Trophoblast cell (in vitro differentiated cells and primary cell): ENCODE results near the gene CACTIN.

Source experiments
- DNase-seq, 2 donors: peaks; one replicate each; pipeline ENCODE4 v3.0.0-alpha.2; 2016
- H2AFZ ChIP-seq: 2 replicates; pipeline ENCODE4 v1.6.1; 2013; ENCODE audit warnings: low read length, moderate library complexity, mild to moderate bottlenecking; ENCODE audit not compliant: insufficient read depth, poor library complexity
- H2AK5ac ChIP-seq: 2 replicates; pipeline ENCODE4 v1.6.1; 2013; ENCODE audit warnings: mild to moderate bottlenecking, low read length
- H2BK120ac ChIP-seq: 2 replicates; pipeline ENCODE4 v1.6.1; 2013; ENCODE audit warnings: low read length, mild to moderate bottlenecking, moderate library complexity; ENCODE audit not compliant: insufficient read depth, poor library complexity
- H2BK12ac ChIP-seq: 2 replicates; pipeline ENCODE4 v1.6.1; 2013; ENCODE audit warnings: mild to moderate bottlenecking, low read length, moderate library complexity
- H2BK5ac ChIP-seq: 2 replicates; pipeline ENCODE4 v1.6.1; 2013; ENCODE audit warnings: low read length, low read depth, moderate library complexity, mild to moderate bottlenecking; ENCODE audit not compliant: poor library complexity
- H3K14ac ChIP-seq: 2 replicates; pipeline ENCODE4 v1.6.1; 2013; ENCODE audit warnings: mild to moderate bottlenecking, low read length
- H3K18ac ChIP-seq: 2 replicates; pipeline ENCODE4 v1.6.1; 2013; ENCODE audit warnings: mild to moderate bottlenecking, low read length
- H3K23ac ChIP-seq: 2 replicates; pipeline ENCODE4 v1.6.1; 2013; ENCODE audit warnings: low read length
- H3K27ac ChIP-seq: 2 replicates; pipeline ENCODE4 v1.5.1; 2013; ENCODE audit warnings: low read depth, mild to moderate bottlenecking, inconsistent platforms, low read length, moderate library complexity
- H3K27me3 ChIP-seq: 2 replicates; pipeline ENCODE4 v1.6.1; 2013; ENCODE audit warnings: inconsistent platforms, mild to moderate bottlenecking, low read length, moderate library complexity; ENCODE audit not compliant: insufficient read depth
- H3K36me3 ChIP-seq, 2 experiments: 1 replicate in 1 of 2; 2 replicates in 1 of 2; pipeline ENCODE4 v1.6.1; 2013; ENCODE audit warnings: low read length in 2 of 2, mild to moderate bottlenecking in 2 of 2, moderate library complexity in 1 of 2; ENCODE audit not compliant: insufficient read depth in 2 of 2, control insufficient read depth in 1 of 2
- H3K4ac ChIP-seq: 2 replicates; pipeline ENCODE4 v1.6.1; 2013; ENCODE audit warnings: low read depth, mild to moderate bottlenecking, low read length, moderate library complexity
- H3K4me1 ChIP-seq, 2 experiments: 1 replicate in 1 of 2; 2 replicates in 1 of 2; pipeline ENCODE4 v1.6.1; 2013; ENCODE audit warnings: low read length in 2 of 2, mild to moderate bottlenecking in 2 of 2, moderate library complexity in 1 of 2; ENCODE audit not compliant: insufficient read depth in 2 of 2, control insufficient read depth in 1 of 2
- H3K4me2 ChIP-seq: 2 replicates; pipeline ENCODE4 v1.6.1; 2013; ENCODE audit warnings: inconsistent platforms, mild to moderate bottlenecking, low read length, moderate library complexity
- H3K4me3 ChIP-seq: 2 replicates; pipeline ENCODE4 v1.5.1; 2013; ENCODE audit warnings: mild to moderate bottlenecking, low read depth, low read length, inconsistent platforms
- H3K79me1 ChIP-seq: one replicate; pipeline ENCODE4 v1.6.1; 2013; ENCODE audit warnings: low read length
- H3K79me2 ChIP-seq: 2 replicates; pipeline ENCODE4 v1.6.1; 2013; ENCODE audit warnings: low read length, mild to moderate bottlenecking; ENCODE audit not compliant: control insufficient read depth, insufficient read depth, poor library complexity
- H3K9ac ChIP-seq: 2 replicates; pipeline ENCODE4 v1.6.1; 2013; ENCODE audit warnings: mild to moderate bottlenecking, low read length
- H3K9me3 ChIP-seq: 2 replicates; pipeline ENCODE4 v1.6.1; 2013; ENCODE audit warnings: low read depth, mild to moderate bottlenecking, control low read depth, inconsistent platforms, low read length; ENCODE audit not compliant: insufficient read depth
- H4K12ac ChIP-seq: 2 replicates; pipeline ENCODE4 v1.6.1; 2013; ENCODE audit warnings: low read depth, mild to moderate bottlenecking, low read length, moderate library complexity
- H4K8ac ChIP-seq: 2 replicates; pipeline ENCODE4 v1.6.1; 2013; ENCODE audit warnings: low read depth, mild to moderate bottlenecking, low read length, moderate library complexity
- H4K91ac ChIP-seq: one replicate; pipeline ENCODE4 v1.6.1; 2013; ENCODE audit warnings: low read depth, mild to moderate bottlenecking, low read length, moderate library complexity
- WGBS: extraction: QIAGEN DNeasy Blood & Tissue Kit; methylation state at CpG from one replicate; pipeline ENCODE4 v1.1.7; 2013; ENCODE audit warnings: missing lambda C conversion rate; ENCODE audit not compliant: insufficient read length, insufficient coverage; ENCODE audit errors: extremely low coverage; 5-methylcytosine and 5-hydroxymethylcytosine counted together

CACTIN gene

GRCh38 chr19:3573858-3574637 is 52.5 kb downstream of the CACTIN start:
- peak; percentile 99 to 100 for DNase-seq
- Histone ChIP-seq H3K36me3 (peaks cover 20 to 31% of the 10 kb centered on the region in 2 experiments), H3K23ac (no peak overlapping the region), H2BK5ac (no peak overlapping the region), H3K4me1 (peaks cover 17% of the 10 kb centered on the region in 2 experiments), H3K4ac (no peak overlapping the region), H3K27ac (no peak overlapping the region), H3K27me3 (no peaks in the 10 kb centered on the region), H2BK12ac (no peak overlapping the region), H4K91ac (no peak overlapping the region), H2AK5ac (peak overlapping the region; percentile 47), H3K4me3 (peak overlapping the region; percentile 80), H3K18ac (peak overlapping the region; percentile 46), H3K9ac (no peak overlapping the region), H4K8ac (peak overlapping the region; percentile 17), H4K12ac (peak overlapping the region; percentile 71), H3K79me2 (peaks cover 8% of the 10 kb centered on the region), H3K9me3 (peaks cover 2% of the 10 kb centered on the region), H3K14ac (no peak overlapping the region), H2AFZ (no peak overlapping the region), H3K4me2 (peak overlapping the region; percentile 98), H3K79me1 (peaks cover 13% of the 10 kb centered on the region), H2BK120ac (no peak overlapping the region)
- no CpG with 5 or more reads among the region's 55 CpGs for WGBS

- Histone ChIP-seq H2BK12ac (no peak overlapping the region), H4K12ac (peak overlapping the region; percentile 82), H3K4me3 (peak overlapping the region; percentile 80), H3K27ac (peak overlapping the region; percentile 17), H2AK5ac (peak overlapping the region; percentile 52), H2AFZ (no peak overlapping the region), H3K4me1 (peaks cover 17 to 20% of the 10 kb centered on the region in 2 experiments), H3K79me1 (peaks cover 13% of the 10 kb centered on the region), H3K4me2 (peak overlapping the region; percentile 98), H3K23ac (no peak overlapping the region), H2BK120ac (peak overlapping the region; percentile 86), H3K36me3 (peaks cover 20 to 28% of the 10 kb centered on the region in 2 experiments), H3K18ac (peak overlapping the region; percentile 98), H3K9me3 (peaks cover 2% of the 10 kb centered on the region), H4K8ac (peak overlapping the region; percentile 81), H3K27me3 (no peaks in the 10 kb centered on the region), H3K4ac (peak overlapping the region; percentile 80), H2BK5ac (peak overlapping the region; percentile 82), H4K91ac (peak overlapping the region; percentile 81), H3K14ac (peak overlapping the region; percentile 86), H3K9ac (peak overlapping the region; percentile 85), H3K79me2 (peaks cover 8% of the 10 kb centered on the region)
- WGBS: no CpG with 5 or more reads among the region's 60 CpGs
- DNase-seq: peak in 1 of 2 donors; percentile 46
Observed at GRCh38 chr19:3573162-3573857, 53.3 kb downstream of the CACTIN start.

DNA sequence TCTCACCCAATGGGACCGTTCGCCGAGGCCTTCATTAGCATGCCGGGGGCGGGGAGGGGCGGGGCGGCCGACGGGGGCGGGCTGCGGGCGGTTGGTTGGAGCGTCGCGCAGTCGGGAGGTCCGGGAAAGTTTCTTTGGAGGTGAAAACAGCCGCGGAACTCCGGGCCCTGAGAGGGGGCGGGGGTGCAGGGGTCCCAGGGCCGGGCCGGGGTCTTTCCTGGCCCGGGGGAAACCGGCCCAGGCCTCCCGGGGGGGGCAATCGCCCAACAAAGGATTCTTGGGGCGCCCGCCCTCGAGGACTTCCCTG is 53.8 kb downstream of the CACTIN start, which contains the start of gene HMG20B:
HMG20B (plus strand) TSS at position 90 of the 307 bp plus-strand sequence. CDS start 366 bp downstream, outside the sequence.
- Histone ChIP-seq H3K9ac (peak within 1 kb of the TSS; percentile 85), H3K4me2 (peak within 1 kb of the TSS; percentile 98), H3K18ac (peak within 1 kb of the TSS; percentile 98), H2AFZ (peak within 1 kb of the TSS; percentile 45), H3K4me1 (peaks cover 17 to 20% of the 10 kb centered on the region in 2 experiments), H3K23ac (no peak within 1 kb of the TSS), H3K4me3 (peak within 1 kb of the TSS; percentile 80), H2BK120ac (peak within 1 kb of the TSS; percentile 86), H2BK12ac (peak within 1 kb of the TSS; percentile 69), H3K27me3 (no peaks in the 10 kb centered on the region), H2AK5ac (peak within 1 kb of the TSS; percentile 60), H3K79me1 (peaks cover 13% of the 10 kb centered on the region), H4K91ac (peak within 1 kb of the TSS; percentile 81), H3K4ac (peak within 1 kb of the TSS; percentile 80), H3K36me3 (peaks cover 20 to 23% of the 10 kb centered on the region in 2 experiments), H3K9me3 (peaks cover 2% of the 10 kb centered on the region), H2BK5ac (peak within 1 kb of the TSS; percentile 82), H3K14ac (peak within 1 kb of the TSS; percentile 86), H4K12ac (peak within 1 kb of the TSS; percentile 82), H4K8ac (peak within 1 kb of the TSS; percentile 81), H3K79me2 (peaks cover 8% of the 10 kb centered on the region), H3K27ac (peak within 1 kb of the TSS; percentile 31)
- no peak for DNase-seq
- WGBS: no CpG with 5 or more reads among the region's 30 CpGs

DNA sequence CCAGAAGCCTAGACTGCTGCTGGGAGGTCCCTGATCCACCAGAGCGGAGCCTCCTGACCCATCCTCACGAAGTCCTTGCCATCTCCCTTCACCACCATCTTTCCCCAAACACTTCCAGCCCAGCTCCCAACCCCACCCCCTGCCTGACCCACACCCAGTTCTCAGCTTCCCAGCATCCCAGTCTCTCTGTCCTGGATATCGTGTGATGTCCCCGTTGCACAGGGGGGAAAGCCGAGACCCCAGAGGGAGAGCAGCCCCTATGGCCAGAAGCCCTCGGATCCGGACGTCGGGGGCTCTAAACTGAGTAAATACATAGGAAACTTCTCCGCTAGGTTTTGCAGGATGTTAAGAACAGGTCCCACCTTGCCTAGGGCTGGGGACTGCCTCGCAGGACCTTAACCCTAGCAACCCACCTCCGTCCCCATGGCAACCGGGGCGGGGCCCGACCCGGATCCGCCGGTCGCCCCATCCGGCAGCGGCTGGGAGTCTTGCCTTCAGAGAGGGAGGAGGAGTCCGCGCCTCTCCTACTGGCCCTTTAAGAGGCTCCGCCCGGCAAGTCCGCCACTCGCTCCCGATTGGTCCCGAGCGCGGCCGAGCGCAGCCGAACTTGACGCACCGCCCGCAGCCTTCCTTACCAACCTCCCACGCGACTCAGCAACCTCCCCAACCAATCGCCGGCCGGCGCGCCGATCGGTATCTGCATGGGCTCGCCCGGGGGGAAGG is 54.3 kb downstream of the CACTIN start:
- DNase-seq: peak; percentile 100
- peak overlapping the region; percentile 76 for H4K8ac ChIP-seq
- peak overlapping the region; percentile 33 for H2BK5ac ChIP-seq
- H3K4ac ChIP-seq: peak overlapping the region; percentile 35
- peaks cover 8% of the 10 kb centered on the region for H3K79me2 ChIP-seq
- peak overlapping the region; percentile 36 for H2BK120ac ChIP-seq
- H3K4me3 ChIP-seq: no peak overlapping the region
- H3K9me3 ChIP-seq: peaks cover 2% of the 10 kb centered on the region
- H3K36me3 ChIP-seq: peaks cover 20% of the 10 kb centered on the region in 2 experiments
- peak overlapping the region; percentile 59 for H4K12ac ChIP-seq
- peak overlapping the region; percentile 45 for H2AFZ ChIP-seq
- H2AK5ac ChIP-seq: peak overlapping the region; percentile 60
- no peak overlapping the region for H3K23ac ChIP-seq
- peak overlapping the region; percentile 73 for H4K91ac ChIP-seq
- peaks cover 13% of the 10 kb centered on the region for H3K79me1 ChIP-seq
- H2BK12ac ChIP-seq: peak overlapping the region; percentile 69
- peak overlapping the region; percentile 74 for H3K18ac ChIP-seq
- no peaks in the 10 kb centered on the region for H3K27me3 ChIP-seq
- peak overlapping the region; percentile 62 for H3K14ac ChIP-seq
- WGBS: no CpG with 5 or more reads among the region's 48 CpGs
- H3K4me1 ChIP-seq: peaks cover 17 to 20% of the 10 kb centered on the region in 2 experiments
- H3K4me2 ChIP-seq: peak overlapping the region; percentile 61
- peak overlapping the region; percentile 31 for H3K27ac ChIP-seq
- no peak overlapping the region for H3K9ac ChIP-seq
